ENCODE results near the gene GPR142. TPM values are rescaled to one million over a fixed set of nuclear protein-coding genes. Genes with fewer than 3 reads are reported as not detected.

Gene GPR142
- polyA plus RNA-seq, 1 of the 3 experiments (the other 2 are of a cell fraction) = not detected

GRCh38 chr17:74386386-74386785, 19.1 kb downstream of the GPR142 start:
- Histone ChIP-seq H3K9me2 (no peaks in the 10 kb centered on the region), H3K4me1 (ENCODE audit: control insufficient read depth in 1 of 2, insufficient read depth in 2 of 2, low read depth in 1 of 2, low read length in 1 of 2) (no peaks in the 10 kb centered on the region), H3K27me3 (ENCODE audit: insufficient read depth) (no peaks in the 10 kb centered on the region), H3K4me2 (no peak overlapping the region), H3F3A (replicated peaks; ENCODE audit: insufficient read depth) (no peaks in the 10 kb centered on the region), H3K9me3 (no peaks in the 10 kb centered on the region), H3K27ac (ENCODE audit: low read depth in 2 of 2, low read length in 1 of 2) (no peak overlapping the region), H3K36me3 (replicated peaks in 1 of 2; ENCODE audit: control insufficient read depth in 1 of 2, insufficient read depth in 2 of 2, low read length in 1 of 2) (no peaks in the 10 kb centered on the region), H3K4me3 (ENCODE audit: low read depth in 2 of 2, low read length in 1 of 2) (no peak overlapping the region), H4K20me1 (ENCODE audit: insufficient read depth) (no peaks in the 10 kb centered on the region), H2AFZ (ENCODE audit: low read depth) (no peak overlapping the region), H3K79me2 (ENCODE audit: insufficient read depth) (no peaks in the 10 kb centered on the region), H3K9ac (no peak overlapping the region)
- POLR2A ChIA-PET = no interaction called here
- TF ChIP-seq RCOR1 (IDR thresholded peaks at IDR 0.05; ENCODE audit: low read length) (no peak), EP300 (IDR thresholded peaks at IDR 0.05; ENCODE audit: borderline replicate concordance in 1 of 2, low read depth in 1 of 2, low read length in 1 of 2) (no peak), RFX5 (IDR thresholded peaks at IDR 0.05; ENCODE audit: low read length) (no peak), EZH2phosphoT487 (IDR thresholded peaks at IDR 0.05; ENCODE audit: borderline replicate concordance, low read depth) (no peak), TCF12 (IDR thresholded peaks at IDR 0.05) (no peak), SIN3A (IDR thresholded peaks at IDR 0.05; ENCODE audit: borderline replicate concordance, low read depth, low read length) (no peak), GATA2 (CRISPR knock-in tag; IDR thresholded peaks at IDR 0.05) (no peak), USF1 (IDR thresholded peaks at IDR 0.05; ENCODE audit: borderline replicate concordance, low read depth) (no peak), YY1 (IDR thresholded peaks at IDR 0.05; ENCODE audit: low read depth) (no peak), ZBTB33 (IDR thresholded peaks at IDR 0.05; ENCODE audit: borderline replicate concordance, low read depth) (no peak), MAX (IDR thresholded peaks at IDR 0.05; ENCODE audit: low read depth) (no peak), RAD21 (IDR thresholded peaks at IDR 0.05; ENCODE audit: low read length) (no peak), IRF3 (IDR thresholded peaks at IDR 0.05; ENCODE audit: low read depth, low read length) (no peak), RXRA (IDR thresholded peaks at IDR 0.05; ENCODE audit: borderline replicate concordance, low read depth) (no peak), NRF1 (IDR thresholded peaks at IDR 0.05; ENCODE audit: low read depth, low read length) (no peak), ELF1 (IDR thresholded peaks at IDR 0.05) (no peak)
- CTCF ChIA-PET = interaction anchor here (1.1 to 1.8 kb wide), 2 partner anchors 13 to 18 kb away, joined by 3 to 13 read pairs; partner anchors contain the start of gene GPR142
- 54% methylated on average over 8 of the region's 8 CpGs for WGBS (ENCODE audit: low lambda C conversion rate)
- DNase-seq = no peak

All from SK-N-SH (cell line).